Measurements from ENCODE around the gene GPR26. TPM values are rescaled to one million over a fixed set of nuclear protein-coding genes. Genes with fewer than 3 reads are reported as not detected.

GPR26 gene, protein sequence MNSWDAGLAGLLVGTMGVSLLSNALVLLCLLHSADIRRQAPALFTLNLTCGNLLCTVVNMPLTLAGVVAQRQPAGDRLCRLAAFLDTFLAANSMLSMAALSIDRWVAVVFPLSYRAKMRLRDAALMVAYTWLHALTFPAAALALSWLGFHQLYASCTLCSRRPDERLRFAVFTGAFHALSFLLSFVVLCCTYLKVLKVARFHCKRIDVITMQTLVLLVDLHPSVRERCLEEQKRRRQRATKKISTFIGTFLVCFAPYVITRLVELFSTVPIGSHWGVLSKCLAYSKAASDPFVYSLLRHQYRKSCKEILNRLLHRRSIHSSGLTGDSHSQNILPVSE
- total RNA-seq: not detected in 2 replicates

DNA sequence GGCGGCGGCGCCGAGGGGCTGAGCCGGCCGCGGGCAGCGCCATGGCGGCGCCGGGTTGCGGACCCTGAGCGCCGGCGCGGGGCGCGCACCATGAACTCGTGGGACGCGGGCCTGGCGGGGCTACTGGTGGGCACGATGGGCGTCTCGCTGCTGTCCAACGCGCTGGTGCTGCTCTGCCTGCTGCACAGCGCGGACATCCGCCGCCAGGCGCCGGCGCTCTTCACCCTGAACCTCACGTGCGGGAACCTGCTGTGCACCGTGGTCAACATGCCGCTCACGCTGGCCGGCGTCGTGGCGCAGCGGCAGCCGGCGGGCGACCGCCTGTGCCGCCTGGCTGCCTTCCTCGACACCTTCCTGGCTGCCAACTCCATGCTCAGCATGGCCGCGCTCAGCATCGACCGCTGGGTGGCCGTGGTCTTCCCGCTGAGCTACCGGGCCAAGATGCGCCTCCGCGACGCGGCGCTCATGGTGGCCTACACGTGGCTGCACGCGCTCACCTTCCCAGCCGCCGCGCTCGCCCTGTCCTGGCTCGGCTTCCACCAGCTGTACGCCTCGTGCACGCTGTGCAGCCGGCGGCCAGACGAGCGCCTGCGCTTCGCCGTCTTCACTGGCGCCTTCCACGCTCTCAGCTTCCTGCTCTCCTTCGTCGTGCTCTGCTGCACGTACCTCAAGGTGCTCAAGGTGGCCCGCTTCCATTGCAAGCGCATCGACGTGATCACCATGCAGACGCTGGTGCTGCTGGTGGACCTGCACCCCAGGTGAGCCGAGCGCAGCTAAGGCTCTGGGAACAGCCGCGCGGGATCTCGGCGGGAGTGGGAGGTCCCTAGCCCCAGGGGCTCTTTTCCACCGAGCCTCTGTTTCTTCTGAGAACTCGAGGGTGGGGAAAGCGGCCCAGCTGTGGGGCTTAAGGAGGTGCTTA is at the start of gene GPR26:
TSS of gene GPR26 (plus strand) at position 38 of the 919 bp plus-strand sequence. CDS start at position 91, 53 bp downstream.
- Mint-ChIP-seq H3K27me3 (ENCODE audit: insufficient read depth) (peaks cover 2% of the 10 kb centered on the region), H3K36me3 (ENCODE audit: low read depth) (no peaks in the 10 kb centered on the region), H3K9me3 (no peaks in the 10 kb centered on the region), H3K27ac (no peak within 1 kb of the TSS), H3K4me3 (no peak within 1 kb of the TSS), H3K4me1 (ENCODE audit: low read depth) (no peaks in the 10 kb centered on the region)
- no peak for DNase-seq (ENCODE audit: low spot score)
- intact Hi-C loops (cut with micrococcal nuclease): no loop called here

DNA sequence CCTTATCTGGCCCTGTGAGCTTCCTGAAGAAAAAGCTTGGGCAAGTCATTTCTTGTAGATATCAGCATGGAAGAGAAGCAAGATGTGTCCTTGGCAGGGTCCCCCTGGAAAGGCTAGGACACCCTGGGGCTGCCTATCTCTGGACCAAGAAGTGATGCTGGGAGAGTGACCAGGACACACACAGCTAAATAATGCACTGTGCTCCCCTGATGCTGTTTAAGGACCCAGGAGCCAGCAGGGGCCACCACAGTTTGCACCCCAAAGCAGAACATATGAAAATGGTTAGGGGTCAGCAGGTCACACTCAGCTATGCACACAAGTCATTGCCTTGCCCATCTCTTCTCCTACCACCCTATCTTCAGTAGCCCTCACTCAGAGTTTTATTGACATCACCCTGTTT is 47.9 kb upstream of the GPR26 start:
- Mint-ChIP-seq H3K27ac (no peak overlapping the region), H3K9me3 (no peaks in the 10 kb centered on the region)
- intact Hi-C loops (cut with micrococcal nuclease): no loop called here

DNA sequence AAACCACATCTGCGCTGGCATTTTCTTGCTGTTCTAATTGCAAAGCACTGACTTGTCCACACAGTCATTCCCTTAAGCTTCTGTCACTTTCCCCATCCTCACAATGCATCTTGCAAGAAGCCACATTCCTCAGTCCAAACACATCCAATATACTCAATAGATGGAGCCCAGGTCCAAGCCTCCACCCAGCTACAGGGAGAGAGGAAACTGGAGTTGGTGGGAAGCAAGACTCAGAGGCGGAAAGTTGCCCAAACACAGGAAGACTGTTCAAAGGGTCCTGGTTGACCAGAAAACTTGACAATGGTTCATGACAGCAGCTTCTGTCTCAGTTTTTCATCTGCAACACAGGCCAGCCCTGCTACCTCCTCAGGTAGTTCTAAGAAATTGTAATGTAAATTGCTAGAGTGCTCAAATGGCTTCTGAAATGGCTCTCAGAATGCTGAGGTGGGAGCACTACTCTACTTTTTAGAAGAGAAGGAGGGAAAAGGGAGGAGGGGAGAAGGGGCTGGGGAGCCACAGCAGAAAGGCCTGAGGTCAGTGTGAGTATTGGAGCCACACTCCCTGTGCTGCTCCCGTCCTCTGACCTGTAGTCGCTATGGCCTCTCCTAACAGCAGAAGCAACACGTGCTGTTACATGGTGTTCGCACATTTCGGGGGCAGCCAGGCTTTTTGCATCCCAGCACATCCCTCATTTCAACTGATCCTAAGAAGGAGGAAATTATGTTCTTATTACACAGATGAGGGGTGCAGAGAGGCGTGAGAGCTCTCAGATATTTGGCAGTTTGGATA is 46.9 kb upstream of the GPR26 start:
- DNase-seq (ENCODE audit: low spot score): no peak
- H3K27me3 Mint-ChIP-seq (ENCODE audit: insufficient read depth): no peaks in the 10 kb centered on the region
- no peaks in the 10 kb centered on the region for H3K4me1 Mint-ChIP-seq (ENCODE audit: low read depth)
- intact Hi-C loops (cut with micrococcal nuclease): no loop called here
- no peak overlapping the region for H3K27ac Mint-ChIP-seq
- H3K36me3 Mint-ChIP-seq (ENCODE audit: low read depth): no peaks in the 10 kb centered on the region
- H3K4me3 Mint-ChIP-seq: no peak overlapping the region
- no peaks in the 10 kb centered on the region for H3K9me3 Mint-ChIP-seq

More for the DNA sequence above, 47.9 kb upstream of the GPR26 start:
- DNase-seq (ENCODE audit: low spot score): no peak
- Mint-ChIP-seq H3K4me1 (ENCODE audit: low read depth) (no peaks in the 10 kb centered on the region), H3K4me3 (no peak overlapping the region), H3K36me3 (ENCODE audit: low read depth) (no peaks in the 10 kb centered on the region), H3K27me3 (ENCODE audit: insufficient read depth) (no peaks in the 10 kb centered on the region)

DNA sequence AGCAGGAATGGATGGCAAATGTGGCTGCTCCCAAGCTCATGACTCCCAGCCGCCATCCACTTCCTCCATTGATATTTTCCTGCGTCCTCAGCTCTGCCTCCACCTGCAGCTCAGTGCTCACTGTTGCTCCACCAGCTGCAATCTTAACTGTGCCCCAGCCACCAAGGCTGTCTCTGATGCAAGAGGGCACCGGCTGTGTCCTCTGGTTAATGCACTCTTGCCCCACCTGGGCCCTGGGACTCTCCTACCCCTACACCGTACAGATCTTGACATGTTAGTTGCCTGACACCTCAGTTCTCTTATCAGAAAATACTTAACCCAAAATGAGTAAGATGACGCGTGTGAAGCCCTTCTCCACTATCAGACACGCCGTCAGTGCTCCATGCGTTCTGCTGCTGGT is 45.5 kb upstream of the GPR26 start:
- Mint-ChIP-seq H3K4me1 (ENCODE audit: low read depth) (no peaks in the 10 kb centered on the region), H3K27ac (no peak overlapping the region), H3K9me3 (no peaks in the 10 kb centered on the region), H3K36me3 (ENCODE audit: low read depth) (no peaks in the 10 kb centered on the region), H3K4me3 (no peak overlapping the region), H3K27me3 (ENCODE audit: insufficient read depth) (no peaks in the 10 kb centered on the region)
- intact Hi-C loops (cut with micrococcal nuclease): no loop called here
- no peak for DNase-seq (ENCODE audit: low spot score)

DNA sequence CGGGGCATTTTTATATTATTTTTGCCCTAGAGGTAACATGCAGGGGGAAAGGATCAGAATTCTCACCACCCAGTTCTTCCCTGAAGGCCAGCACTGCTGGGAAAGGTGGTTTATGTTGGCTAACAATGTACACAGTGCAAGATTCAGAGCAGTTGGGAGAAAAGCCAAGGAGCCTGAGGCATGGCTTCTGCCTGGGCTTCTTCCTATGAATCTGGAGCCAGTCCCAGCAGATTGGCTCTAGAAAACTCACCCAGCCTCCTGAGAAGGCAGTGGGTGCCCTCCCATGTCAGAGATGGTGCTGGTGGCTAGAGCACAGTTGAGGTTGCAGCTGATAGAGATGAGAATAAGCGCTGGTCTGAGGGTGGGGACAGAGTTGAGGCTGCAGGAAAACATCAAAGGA is 44.7 kb upstream of the GPR26 start:
- Mint-ChIP-seq H3K9me3 (no peaks in the 10 kb centered on the region), H3K27me3 (ENCODE audit: insufficient read depth) (no peaks in the 10 kb centered on the region), H3K4me1 (ENCODE audit: low read depth) (no peaks in the 10 kb centered on the region), H3K27ac (no peak overlapping the region), H3K36me3 (ENCODE audit: low read depth) (no peaks in the 10 kb centered on the region), H3K4me3 (no peak overlapping the region)
- intact Hi-C loops (cut with micrococcal nuclease): no loop called here
- no peak for DNase-seq (ENCODE audit: low spot score)

DNA sequence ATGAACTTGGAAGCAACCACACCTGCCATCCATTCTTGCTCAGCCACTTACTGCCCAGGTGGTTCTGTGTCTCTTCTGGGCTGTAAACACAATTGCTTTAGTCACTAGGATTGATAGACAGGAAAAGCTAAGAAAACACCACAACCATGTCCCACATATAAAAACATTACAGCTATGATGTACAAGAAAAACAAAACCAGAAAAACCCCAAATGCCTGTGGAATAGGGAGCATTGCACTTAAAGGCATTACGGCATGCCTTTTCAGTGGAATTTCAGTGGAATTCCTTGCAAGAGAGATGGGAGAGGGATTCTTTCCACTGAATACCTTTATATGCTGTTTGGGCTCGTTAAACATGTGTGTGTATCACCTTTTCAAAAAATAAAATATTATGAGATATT is 44.2 kb upstream of the GPR26 start:
- no peak overlapping the region for H3K27ac Mint-ChIP-seq
- no peak for DNase-seq (ENCODE audit: low spot score)
- H3K27me3 Mint-ChIP-seq (ENCODE audit: insufficient read depth): no peaks in the 10 kb centered on the region
- no peaks in the 10 kb centered on the region for H3K4me1 Mint-ChIP-seq (ENCODE audit: low read depth)
- no peak overlapping the region for H3K4me3 Mint-ChIP-seq
- no peaks in the 10 kb centered on the region for H3K36me3 Mint-ChIP-seq (ENCODE audit: low read depth)
- intact Hi-C loops (cut with micrococcal nuclease): no loop called here
- no peaks in the 10 kb centered on the region for H3K9me3 Mint-ChIP-seq

DNA sequence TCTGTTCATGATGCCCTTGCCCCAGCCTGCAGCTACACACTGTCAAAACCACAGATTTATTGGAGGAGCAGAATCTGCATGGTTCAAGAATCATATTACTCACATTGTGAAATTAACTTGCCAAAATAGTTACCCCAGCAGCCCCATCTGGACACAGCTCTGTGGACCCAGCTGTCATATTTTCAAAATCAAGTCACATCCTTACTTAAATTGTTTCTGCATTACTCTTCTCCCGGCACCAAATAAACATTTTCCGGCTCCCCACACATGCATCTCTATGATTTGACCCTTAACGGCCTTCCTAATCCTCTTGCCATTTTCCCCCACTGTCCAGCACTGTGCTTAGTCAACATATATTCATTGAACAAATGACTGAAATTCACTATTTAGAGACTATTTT is 43.8 kb upstream of the GPR26 start:
- no peak for DNase-seq (ENCODE audit: low spot score)
- Mint-ChIP-seq H3K27ac (no peak overlapping the region), H3K9me3 (no peaks in the 10 kb centered on the region), H3K4me1 (ENCODE audit: low read depth) (no peaks in the 10 kb centered on the region), H3K4me3 (no peak overlapping the region), H3K36me3 (ENCODE audit: low read depth) (no peaks in the 10 kb centered on the region), H3K27me3 (ENCODE audit: insufficient read depth) (no peaks in the 10 kb centered on the region)
- intact Hi-C loops (cut with micrococcal nuclease): no loop called here

DNA sequence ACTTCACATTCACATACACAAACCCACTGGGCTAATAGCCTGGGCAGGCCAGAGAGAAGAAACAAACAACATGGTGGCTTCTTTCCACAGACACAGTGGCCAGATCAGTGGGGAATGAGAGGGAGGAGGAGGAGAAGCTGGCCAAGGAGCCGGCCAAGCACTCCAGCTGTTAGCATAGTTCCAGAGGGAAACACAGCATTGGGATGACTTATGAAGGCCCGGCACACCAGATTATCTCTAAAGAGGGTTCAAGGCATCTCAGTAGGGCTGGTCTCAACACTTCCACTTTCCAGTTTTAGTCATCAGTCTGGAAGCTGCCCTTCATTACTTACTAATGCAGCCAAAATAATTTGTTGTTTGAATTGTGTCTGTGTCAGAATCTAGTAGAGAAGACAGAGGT is 42.1 kb upstream of the GPR26 start:
- H3K27me3 Mint-ChIP-seq (ENCODE audit: insufficient read depth): peaks cover 2% of the 10 kb centered on the region
- no peaks in the 10 kb centered on the region for H3K4me1 Mint-ChIP-seq (ENCODE audit: low read depth)
- H3K36me3 Mint-ChIP-seq (ENCODE audit: low read depth): no peaks in the 10 kb centered on the region
- no peak overlapping the region for H3K27ac Mint-ChIP-seq
- H3K9me3 Mint-ChIP-seq: no peaks in the 10 kb centered on the region
- DNase-seq (ENCODE audit: low spot score): no peak
- intact Hi-C loops (cut with micrococcal nuclease): no loop called here
- no peak overlapping the region for H3K4me3 Mint-ChIP-seq

DNA sequence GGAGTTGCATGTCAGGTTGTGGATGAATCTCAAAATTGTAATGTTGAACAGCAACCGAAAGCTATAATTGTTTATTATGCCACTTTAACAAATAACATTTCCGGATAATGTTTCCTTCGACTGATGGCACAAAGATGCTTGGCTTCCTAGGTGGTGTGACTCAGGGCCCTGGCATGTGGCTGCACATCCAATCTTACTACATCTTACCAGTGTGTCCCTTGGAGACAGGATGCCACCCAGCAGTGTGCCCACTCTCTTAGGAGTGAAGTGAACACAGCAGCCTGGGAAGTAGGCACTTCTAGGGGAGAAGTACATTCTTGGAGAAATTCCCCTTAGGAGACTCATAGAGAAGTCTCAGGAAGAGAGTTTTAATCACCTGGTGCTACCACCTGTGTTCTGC is 33.0 kb upstream of the GPR26 start:
- H3K9me3 Mint-ChIP-seq: no peaks in the 10 kb centered on the region
- no peak overlapping the region for H3K27ac Mint-ChIP-seq
- H3K36me3 Mint-ChIP-seq (ENCODE audit: low read depth): no peaks in the 10 kb centered on the region
- peaks cover 2% of the 10 kb centered on the region for H3K27me3 Mint-ChIP-seq (ENCODE audit: insufficient read depth)
- DNase-seq (ENCODE audit: low spot score): no peak
- H3K4me1 Mint-ChIP-seq (ENCODE audit: low read depth): no peaks in the 10 kb centered on the region
- intact Hi-C loops (cut with micrococcal nuclease): no loop called here
- no peak overlapping the region for H3K4me3 Mint-ChIP-seq

DNA sequence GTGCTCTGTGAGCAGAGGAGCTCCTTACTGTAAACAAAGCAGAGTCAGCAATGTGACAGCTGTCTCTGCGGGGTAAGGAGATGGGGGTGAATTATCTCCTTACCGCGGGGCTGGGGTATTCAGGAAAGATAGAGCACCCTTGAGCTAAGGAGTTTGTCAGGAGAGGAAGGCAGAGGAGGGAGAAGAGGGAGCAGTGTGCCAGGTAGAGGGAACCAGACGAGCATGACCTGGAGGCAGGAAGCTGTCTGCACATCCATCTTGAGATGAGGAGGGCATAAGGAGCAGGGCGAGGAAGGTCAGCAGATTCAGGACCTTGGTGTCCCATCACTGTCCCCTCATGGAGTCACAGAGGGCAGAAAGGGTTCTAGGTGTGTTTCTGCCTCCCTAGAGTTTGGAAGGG is 32.5 kb upstream of the GPR26 start:
- no peaks in the 10 kb centered on the region for H3K4me1 Mint-ChIP-seq (ENCODE audit: low read depth)
- intact Hi-C loops (cut with micrococcal nuclease): no loop called here
- no peak overlapping the region for H3K27ac Mint-ChIP-seq
- no peaks in the 10 kb centered on the region for H3K36me3 Mint-ChIP-seq (ENCODE audit: low read depth)
- no peak for DNase-seq (ENCODE audit: low spot score)
- H3K27me3 Mint-ChIP-seq (ENCODE audit: insufficient read depth): peaks cover under 1% of the 10 kb centered on the region
- no peak overlapping the region for H3K4me3 Mint-ChIP-seq
- no peaks in the 10 kb centered on the region for H3K9me3 Mint-ChIP-seq

DNA sequence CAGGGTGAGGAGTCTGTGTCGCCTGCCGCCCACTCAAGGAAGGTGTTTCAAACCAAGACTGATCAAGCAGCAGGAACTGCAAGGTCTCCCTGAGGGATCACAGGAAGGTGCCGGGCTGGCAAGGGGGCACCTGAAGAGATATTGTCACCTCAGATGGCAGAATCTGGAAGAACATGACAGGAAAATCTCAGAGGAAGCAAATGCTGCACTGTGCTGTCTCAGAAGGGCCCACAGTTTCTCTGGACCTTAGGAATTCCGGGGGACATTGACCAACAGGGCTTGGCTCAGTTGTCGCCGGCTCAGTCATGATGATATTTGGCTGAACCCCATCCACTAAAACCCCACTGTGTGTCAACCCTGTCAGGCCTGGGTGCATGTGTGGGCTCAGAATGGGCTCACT is 31.9 kb upstream of the GPR26 start:
- Mint-ChIP-seq H3K27ac (no peak overlapping the region), H3K27me3 (ENCODE audit: insufficient read depth) (no peaks in the 10 kb centered on the region), H3K9me3 (no peaks in the 10 kb centered on the region), H3K4me1 (ENCODE audit: low read depth) (no peaks in the 10 kb centered on the region), H3K36me3 (ENCODE audit: low read depth) (no peaks in the 10 kb centered on the region), H3K4me3 (no peak overlapping the region)
- intact Hi-C loops (cut with micrococcal nuclease): no loop called here
- DNase-seq (ENCODE audit: low spot score): no peak

DNA sequence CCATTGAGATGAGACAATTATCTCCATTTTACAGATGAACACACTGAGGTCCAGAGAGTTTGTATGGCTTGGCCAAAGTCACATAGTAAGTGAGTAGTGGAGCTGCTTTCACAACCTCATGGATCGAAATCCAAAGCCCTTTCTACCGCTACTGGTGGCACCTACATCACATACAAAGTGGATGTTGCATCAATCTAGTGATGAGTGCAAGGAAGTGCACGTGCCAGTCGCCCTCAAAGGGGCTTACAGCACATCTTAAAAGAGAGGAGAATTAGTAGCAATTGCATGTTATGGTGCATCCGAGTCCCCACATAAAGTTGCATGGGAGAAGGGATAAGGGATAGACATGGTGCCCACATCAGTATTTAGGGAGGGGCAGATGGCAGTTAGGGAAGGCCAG is 31.0 kb upstream of the GPR26 start:
- H3K36me3 Mint-ChIP-seq (ENCODE audit: low read depth): no peaks in the 10 kb centered on the region
- no peak overlapping the region for H3K27ac Mint-ChIP-seq
- DNase-seq (ENCODE audit: low spot score): no peak
- intact Hi-C loops (cut with micrococcal nuclease): no loop called here
- no peaks in the 10 kb centered on the region for H3K4me1 Mint-ChIP-seq (ENCODE audit: low read depth)
- no peaks in the 10 kb centered on the region for H3K27me3 Mint-ChIP-seq (ENCODE audit: insufficient read depth)
- no peaks in the 10 kb centered on the region for H3K9me3 Mint-ChIP-seq
- no peak overlapping the region for H3K4me3 Mint-ChIP-seq

DNA sequence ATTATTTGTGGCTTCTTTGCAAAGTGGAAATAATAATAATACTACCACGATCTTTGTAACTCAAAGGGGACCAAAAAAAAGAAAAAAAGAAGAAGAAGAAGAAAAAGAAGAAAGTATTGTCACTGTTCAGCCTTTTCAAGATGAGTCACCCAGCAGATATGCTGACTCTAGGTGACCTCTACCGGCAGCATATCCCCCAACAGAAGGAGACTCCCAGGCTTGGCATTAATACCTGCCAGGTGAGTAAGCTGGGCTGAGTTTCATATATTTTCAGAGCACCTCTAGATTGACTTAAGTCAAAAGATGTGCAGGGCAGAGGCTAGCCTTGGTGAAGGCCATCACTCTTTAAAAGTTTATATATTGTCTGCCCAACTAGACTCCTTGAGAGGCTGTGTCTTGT is 30.4 kb upstream of the GPR26 start:
- Mint-ChIP-seq H3K9me3 (no peaks in the 10 kb centered on the region), H3K27me3 (ENCODE audit: insufficient read depth) (no peaks in the 10 kb centered on the region), H3K4me1 (ENCODE audit: low read depth) (no peaks in the 10 kb centered on the region), H3K4me3 (no peak overlapping the region), H3K36me3 (ENCODE audit: low read depth) (no peaks in the 10 kb centered on the region), H3K27ac (no peak overlapping the region)
- intact Hi-C loops (cut with micrococcal nuclease): no loop called here
- no peak for DNase-seq (ENCODE audit: low spot score)

Measured in activated T-helper 1 cell treated with anti-CD3 and anti-CD28 coated beads, Interleukin-12 subunit alpha, Interleukin-12 subunit beta, Interleukin-2, Interleukin-4 antibody, amounts not matched to agents 30 ng/mL and 10 ng/mL and 1 ng/mL, durations not matched to agents 14 hours and 24 hours and 36 hours (primary cell).